HEK293 (cell line): ENCODE data around the gene LY6G6D.
A peak's percentile ranks its signal among the peaks of the same experiment; 100 is the strongest.

Experiments used
- CTCF ChIA-PET: fragments of 350-600 bp; formaldehyde crosslinking; extraction: SDS; loops from one replicate; lab custom pipeline; 2021; ENCODE audit warnings: antibody characterized with exemption; lab: Yijun Ruan, JAX
- POLR2A ChIA-PET: fragments of 300-600 bp; formaldehyde crosslinking; extraction: SDS; loops from one replicate; lab custom pipeline; 2020; ENCODE audit warnings: antibody characterized with exemption, inconsistent platforms; lab: Yijun Ruan, JAX
- H3K27ac ChIP-seq: fragments of 200-500 bp; sonication (Bioruptor generic); 2 replicates; pipeline ENCODE4 v1.5.1; 2014; ENCODE audit warnings: low read depth, low read length, control low read depth, inconsistent platforms; ENCODE audit errors: extremely low read depth
- H3K36me3 ChIP-seq, 2 experiments: fragments of 200-500 bp in 1 of 2; sonication (Bioruptor generic) in 1 of 2; 1 replicate in 1 of 2; 2 replicates in 1 of 2; pipeline ENCODE4 v1.5.1; 2014 to 2017; ENCODE audit warnings: inconsistent platforms in 2 of 2, low read length in 2 of 2; ENCODE audit not compliant: control insufficient read depth in 2 of 2, insufficient read depth in 1 of 2
- H3K4me1 ChIP-seq: fragments of 200-500 bp; sonication (Bioruptor generic); 2 replicates; pipeline ENCODE4 v1.5.1; 2014; ENCODE audit warnings: mild to moderate bottlenecking, low read length, inconsistent platforms; ENCODE audit not compliant: control insufficient read depth, insufficient read depth
- H3K4me3 ChIP-seq: 2 replicates; pipeline ENCODE4 v1.5.1; 2011; ENCODE audit warnings: low read depth, mild to moderate bottlenecking, control low read depth, low read length, moderate library complexity
- H3K9me3 ChIP-seq: fragments of 200-500 bp; sonication (Bioruptor generic); 2 replicates; pipeline ENCODE4 v1.5.1; 2014; ENCODE audit warnings: low read depth, low read length, inconsistent platforms; ENCODE audit not compliant: control insufficient read depth, insufficient read depth
- KLF1 ChIP-seq: fragments of 450-650 bp; formaldehyde crosslinking; IDR thresholded peaks from 2 replicates; pipeline ENCODE4 v1.5.1; 2016; ENCODE audit warnings: missing biosample characterization, missing genetic modification characterization
- KLF16 ChIP-seq: fragments of 450-650 bp; formaldehyde crosslinking; IDR thresholded peaks from 2 replicates; pipeline ENCODE4 v1.5.1; 2017; ENCODE audit warnings: missing biosample characterization, missing genetic modification characterization
- KLF17 ChIP-seq: fragments of 450-650 bp; formaldehyde crosslinking; IDR thresholded peaks from 2 replicates; pipeline ENCODE4 v1.5.1; 2016; ENCODE audit warnings: missing biosample characterization, missing genetic modification characterization
- PATZ1 ChIP-seq: fragments of 450-650 bp; formaldehyde crosslinking; IDR thresholded peaks from 2 replicates; pipeline ENCODE4 v1.5.1; 2016; ENCODE audit warnings: missing biosample characterization, missing genetic modification characterization
- PRDM1 ChIP-seq: fragments of 450-650 bp; formaldehyde crosslinking; IDR thresholded peaks from 2 replicates; pipeline ENCODE4; 2016; ENCODE audit warnings: missing biosample characterization, missing genetic modification characterization
- PRDM10 ChIP-seq: fragments of 450-650 bp; formaldehyde crosslinking; IDR thresholded peaks from 2 replicates; pipeline ENCODE4 v1.5.1; 2016; ENCODE audit warnings: missing biosample characterization, missing genetic modification characterization
- SP7 ChIP-seq: fragments of 450-650 bp; formaldehyde crosslinking; IDR thresholded peaks from 2 replicates; pipeline ENCODE4 v1.5.1; 2016; ENCODE audit warnings: missing biosample characterization, missing genetic modification characterization
- ZBTB7A ChIP-seq: fragments of 450-650 bp; formaldehyde crosslinking; IDR thresholded peaks from 2 replicates; pipeline ENCODE4 v1.5.1; 2016; ENCODE audit warnings: low read depth, missing biosample characterization, missing genetic modification characterization
- ZIC2 ChIP-seq: fragments of 450-650 bp; formaldehyde crosslinking; IDR thresholded peaks from 2 replicates; pipeline ENCODE4 v1.5.1; 2016; ENCODE audit warnings: missing biosample characterization, missing genetic modification characterization
- ZNF280C ChIP-seq: fragments of 450-650 bp; formaldehyde crosslinking; IDR thresholded peaks from 2 replicates; pipeline ENCODE4 v1.5.1; 2016; ENCODE audit warnings: missing biosample characterization, missing genetic modification characterization
- ZNF514 ChIP-seq: fragments of 450-650 bp; formaldehyde crosslinking; IDR thresholded peaks from 2 replicates; pipeline ENCODE4 v1.5.1; 2016; ENCODE audit warnings: missing biosample characterization, missing genetic modification characterization
- ZNF561 ChIP-seq: fragments of 450-650 bp; IDR thresholded peaks from 2 replicates; pipeline ENCODE4 v1.5.1; 2018; ENCODE audit warnings: missing biosample characterization, missing genetic modification characterization, borderline replicate concordance
- ZNF600 ChIP-seq: fragments of 450-650 bp; formaldehyde crosslinking; IDR thresholded peaks from 2 replicates; pipeline ENCODE4 v1.5.1; 2016; ENCODE audit warnings: missing biosample characterization, missing genetic modification characterization
- ZNF654 ChIP-seq: fragments of 450-650 bp; formaldehyde crosslinking; IDR thresholded peaks from 2 replicates; pipeline ENCODE4 v1.5.1; 2016; ENCODE audit warnings: low read depth, missing biosample characterization, missing genetic modification characterization
- ZNF660 ChIP-seq: fragments of 450-650 bp; IDR thresholded peaks from 2 replicates; pipeline ENCODE4 v1.5.1; 2018; ENCODE audit warnings: missing biosample characterization, mild to moderate bottlenecking, missing genetic modification characterization

LY6G6D gene

GRCh38 chr6:31687860-31688693 is 27.1 kb upstream of the LY6G6D start:
- CTCF ChIA-PET = interaction anchor here (0.6 to 4.6 kb wide), 5 partner anchors 8 to 82 kb away, joined by 3 to 24 read pairs (median 3); partner anchors contain the start of genes GPANK1 and LY6G5C
- peaks cover 0 to 66% of the 10 kb centered on the region in 2 experiments; a peak in 1 of 3 replicates for H3K36me3 ChIP-seq

GRCh38 chr6:31689249-31690110 is 25.7 kb upstream of the LY6G6D start:
- Histone ChIP-seq H3K9me3 (no peaks in the 10 kb centered on the region), H3K36me3 (peaks cover 0 to 74% of the 10 kb centered on the region in 2 experiments; a peak in 2 of 3 replicates), H3K4me3 (no peak overlapping the region), H3K27ac (no peak overlapping the region), H3K4me1 (no peaks in the 10 kb centered on the region)
- ChIA-PET CTCF (interaction anchor here (0.6 to 4.6 kb wide), 17 partner anchors 9 to 209 kb away, joined by 3 to 24 read pairs (median 4); partner anchors contain the start of genes C6orf47, DDAH2, LY6G5B and LY6G5C), POLR2A (interaction anchor here (0.6 to 1.4 kb wide), 6 partner anchors 9 to 173 kb away, joined by 3 to 4 read pairs (median 4); partner anchors contain the start of genes CSNK2B, HSPA1A, HSPA1B and HSPA1L)
- no peak for TF ChIP-seq ZNF660 (tag by site-specific recombination)
- TF ChIP-seq KLF1 (tag by site-specific recombination) = peak; percentile 77
- TF ChIP-seq ZNF654 (tag by site-specific recombination) = peak; percentile 6; the same call in 1 of the 2 replicates

More at GRCh38 chr6:31687860-31688693, 27.1 kb upstream of the LY6G6D start:
- POLR2A ChIA-PET = interaction anchor here (0.5 to 1.4 kb wide), 6 partner anchors 15 to 440 kb away, joined by 3 to 10 read pairs (median 4); partner anchors contain the start of genes ABHD16A, ATF6B and HSPA1B
- H3K4me1 ChIP-seq = no peaks in the 10 kb centered on the region
- no peak overlapping the region for H3K4me3 ChIP-seq
- TF ChIP-seq PRDM10 (tag by site-specific recombination) = peak; percentile 50; the same call in 1 of the 2 replicates
- TF ChIP-seq ZNF600 (tag by site-specific recombination) = peak; percentile 62
- TF ChIP-seq ZBTB7A (tag by site-specific recombination) = no peak
- no peak for TF ChIP-seq PATZ1 (tag by site-specific recombination)
- TF ChIP-seq ZIC2 (tag by site-specific recombination) = 0 out of 2 replicates have a peak, but pooled peaks have one; percentile 13
- H3K9me3 ChIP-seq = no peaks in the 10 kb centered on the region
- no peak overlapping the region for H3K27ac ChIP-seq

GRCh38 chr6:31690231-31691077 is 24.7 kb upstream of the LY6G6D start:
- H3K27ac ChIP-seq = no peak overlapping the region
- peaks cover 0 to 78% of the 10 kb centered on the region in 2 experiments; a peak in 2 of 3 replicates for H3K36me3 ChIP-seq
- ChIA-PET CTCF (interaction anchor here (0.5 to 4.6 kb wide), 23 partner anchors 8 to 276 kb away, joined by 3 to 24 read pairs (median 4); partner anchors contain the start of genes ABHD16A, C6orf47, DDAH2 and LY6G5B), POLR2A (interaction anchor here (0.6 to 1.4 kb wide), 7 partner anchors 8 to 172 kb away, joined by 3 to 9 read pairs (median 4); partner anchors contain the start of genes ABHD16A, CSNK2B, HSPA1A and HSPA1B)
- H3K4me3 ChIP-seq = no peak overlapping the region
- H3K4me1 ChIP-seq = no peaks in the 10 kb centered on the region
- H3K9me3 ChIP-seq = no peaks in the 10 kb centered on the region
- no peak for TF ChIP-seq ZNF561 (tag by site-specific recombination)
- peak; percentile 83 for TF ChIP-seq PRDM1 (tag by site-specific recombination)
- TF ChIP-seq ZNF280C (tag by site-specific recombination) = no peak
- TF ChIP-seq SP7 (tag by site-specific recombination) = peak; percentile 73
- no peak for TF ChIP-seq ZNF514
- TF ChIP-seq KLF16 = 0 out of 2 replicates have a peak, but pooled peaks have one; percentile 51
- peak; percentile 87 for TF ChIP-seq KLF17 (tag by site-specific recombination)
